Measurements from ENCODE around the gene PIK3R3.
"Not testable (repeated sequence)": the region's sequence is repeated elsewhere in the genome, so short reads cannot be mapped to it uniquely, and the experiment has no call there.

DNA sequence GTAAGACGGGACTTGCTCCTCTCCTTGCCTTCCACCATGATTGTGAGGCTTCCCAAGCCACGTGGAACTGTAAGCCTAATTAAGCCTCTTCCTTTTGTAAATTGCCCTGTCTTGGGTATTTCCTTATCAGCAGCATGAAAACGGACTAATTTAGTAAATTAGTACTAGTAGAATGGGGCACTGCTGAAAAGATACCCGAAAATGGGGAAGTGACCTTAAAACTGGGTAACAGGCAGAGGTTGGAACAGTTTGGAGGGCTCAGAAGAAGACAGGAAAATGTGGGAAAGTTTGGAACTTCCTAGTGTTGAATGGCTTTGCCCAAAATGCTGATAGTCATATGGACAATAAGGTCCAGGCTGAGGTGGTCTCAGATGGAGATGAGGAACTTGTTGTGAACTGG, 75.2 kb downstream of the PIK3R3 start:
- TF ChIP-seq, protein P1, sequence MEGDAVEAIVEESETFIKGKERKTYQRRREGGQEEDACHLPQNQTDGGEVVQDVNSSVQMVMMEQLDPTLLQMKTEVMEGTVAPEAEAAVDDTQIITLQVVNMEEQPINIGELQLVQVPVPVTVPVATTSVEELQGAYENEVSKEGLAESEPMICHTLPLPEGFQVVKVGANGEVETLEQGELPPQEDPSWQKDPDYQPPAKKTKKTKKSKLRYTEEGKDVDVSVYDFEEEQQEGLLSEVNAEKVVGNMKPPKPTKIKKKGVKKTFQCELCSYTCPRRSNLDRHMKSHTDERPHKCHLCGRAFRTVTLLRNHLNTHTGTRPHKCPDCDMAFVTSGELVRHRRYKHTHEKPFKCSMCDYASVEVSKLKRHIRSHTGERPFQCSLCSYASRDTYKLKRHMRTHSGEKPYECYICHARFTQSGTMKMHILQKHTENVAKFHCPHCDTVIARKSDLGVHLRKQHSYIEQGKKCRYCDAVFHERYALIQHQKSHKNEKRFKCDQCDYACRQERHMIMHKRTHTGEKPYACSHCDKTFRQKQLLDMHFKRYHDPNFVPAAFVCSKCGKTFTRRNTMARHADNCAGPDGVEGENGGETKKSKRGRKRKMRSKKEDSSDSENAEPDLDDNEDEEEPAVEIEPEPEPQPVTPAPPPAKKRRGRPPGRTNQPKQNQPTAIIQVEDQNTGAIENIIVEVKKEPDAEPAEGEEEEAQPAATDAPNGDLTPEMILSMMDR (IDR thresholded peaks at IDR 0.05; ENCODE audit: low read length) = not testable (repeated sequence)
- not testable (repeated sequence) for TF ChIP-seq EZH2 (IDR thresholded peaks at IDR 0.05; ENCODE audit: borderline replicate concordance, low read length)

Measured in OCI-LY1 (cell line).